Melanocyte of skin (primary cell): ENCODE measurements around the gene SON. TPM values are rescaled to one million over a fixed set of nuclear protein-coding genes. Genes with fewer than 3 reads are reported as not detected.

Experiments
- total RNA-seq, 2 donors: library from RNA; depleted of rRNA; stranded (reverse); fragments of >200 nt; gene quantifications; 2 replicates each; pipeline ENCODE4 v1.2.3, GENCODE V29; 2012

SON gene, protein sequence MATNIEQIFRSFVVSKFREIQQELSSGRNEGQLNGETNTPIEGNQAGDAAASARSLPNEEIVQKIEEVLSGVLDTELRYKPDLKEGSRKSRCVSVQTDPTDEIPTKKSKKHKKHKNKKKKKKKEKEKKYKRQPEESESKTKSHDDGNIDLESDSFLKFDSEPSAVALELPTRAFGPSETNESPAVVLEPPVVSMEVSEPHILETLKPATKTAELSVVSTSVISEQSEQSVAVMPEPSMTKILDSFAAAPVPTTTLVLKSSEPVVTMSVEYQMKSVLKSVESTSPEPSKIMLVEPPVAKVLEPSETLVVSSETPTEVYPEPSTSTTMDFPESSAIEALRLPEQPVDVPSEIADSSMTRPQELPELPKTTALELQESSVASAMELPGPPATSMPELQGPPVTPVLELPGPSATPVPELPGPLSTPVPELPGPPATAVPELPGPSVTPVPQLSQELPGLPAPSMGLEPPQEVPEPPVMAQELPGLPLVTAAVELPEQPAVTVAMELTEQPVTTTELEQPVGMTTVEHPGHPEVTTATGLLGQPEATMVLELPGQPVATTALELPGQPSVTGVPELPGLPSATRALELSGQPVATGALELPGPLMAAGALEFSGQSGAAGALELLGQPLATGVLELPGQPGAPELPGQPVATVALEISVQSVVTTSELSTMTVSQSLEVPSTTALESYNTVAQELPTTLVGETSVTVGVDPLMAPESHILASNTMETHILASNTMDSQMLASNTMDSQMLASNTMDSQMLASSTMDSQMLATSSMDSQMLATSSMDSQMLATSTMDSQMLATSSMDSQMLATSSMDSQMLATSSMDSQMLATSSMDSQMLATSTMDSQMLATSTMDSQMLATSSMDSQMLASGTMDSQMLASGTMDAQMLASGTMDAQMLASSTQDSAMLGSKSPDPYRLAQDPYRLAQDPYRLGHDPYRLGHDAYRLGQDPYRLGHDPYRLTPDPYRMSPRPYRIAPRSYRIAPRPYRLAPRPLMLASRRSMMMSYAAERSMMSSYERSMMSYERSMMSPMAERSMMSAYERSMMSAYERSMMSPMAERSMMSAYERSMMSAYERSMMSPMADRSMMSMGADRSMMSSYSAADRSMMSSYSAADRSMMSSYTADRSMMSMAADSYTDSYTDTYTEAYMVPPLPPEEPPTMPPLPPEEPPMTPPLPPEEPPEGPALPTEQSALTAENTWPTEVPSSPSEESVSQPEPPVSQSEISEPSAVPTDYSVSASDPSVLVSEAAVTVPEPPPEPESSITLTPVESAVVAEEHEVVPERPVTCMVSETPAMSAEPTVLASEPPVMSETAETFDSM (N-terminal part only)
- 100 to 1,000 TPM; 110 to 122 TPM for total RNA-seq

DNA sequence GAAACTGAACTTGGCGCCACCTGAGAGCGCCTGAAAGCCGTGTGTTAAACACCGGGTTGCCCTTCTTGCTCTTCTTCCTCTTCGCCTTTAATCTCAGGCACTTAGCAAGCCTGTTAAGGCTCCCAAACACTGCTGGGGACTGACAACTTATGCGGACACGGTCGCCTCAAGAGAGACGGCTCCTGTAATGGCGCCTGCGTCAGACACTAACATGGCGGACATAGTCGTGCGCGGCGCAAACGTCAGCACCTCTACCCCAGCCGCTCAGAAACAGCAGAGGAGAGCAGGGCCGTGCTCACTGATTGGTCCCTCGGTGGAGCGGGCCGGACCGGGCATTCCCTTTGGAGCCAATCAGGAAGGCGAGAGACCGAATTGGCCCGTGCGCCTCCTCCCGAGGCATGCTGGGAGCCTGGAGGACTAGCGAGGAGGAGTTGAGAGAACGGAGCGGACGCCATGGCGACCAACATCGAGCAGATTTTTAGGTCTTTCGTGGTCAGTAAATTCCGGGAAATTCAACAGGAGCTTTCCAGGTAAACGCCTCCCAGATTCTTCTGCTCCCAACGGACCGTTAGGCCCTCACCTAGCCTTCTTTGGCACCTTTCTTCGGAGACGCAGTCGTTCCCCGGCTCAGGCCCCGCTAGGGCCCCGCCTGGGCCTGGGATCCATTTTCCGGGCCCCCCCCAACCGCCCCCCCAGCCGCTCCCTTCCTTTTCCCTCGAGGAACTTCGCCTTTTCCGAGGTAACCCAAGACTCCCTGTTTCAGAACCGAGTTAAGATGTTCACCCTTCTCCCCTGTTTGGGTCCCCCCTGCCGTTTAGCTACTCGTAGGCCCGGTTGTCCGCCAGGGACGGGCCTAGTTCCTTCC is at the start of gene SON:
Gene SON, plus strand, starts transcription at position 399 of the 865 bp plus-strand sequence. Its CDS starts 55 bp downstream, at position 454.

DNA sequence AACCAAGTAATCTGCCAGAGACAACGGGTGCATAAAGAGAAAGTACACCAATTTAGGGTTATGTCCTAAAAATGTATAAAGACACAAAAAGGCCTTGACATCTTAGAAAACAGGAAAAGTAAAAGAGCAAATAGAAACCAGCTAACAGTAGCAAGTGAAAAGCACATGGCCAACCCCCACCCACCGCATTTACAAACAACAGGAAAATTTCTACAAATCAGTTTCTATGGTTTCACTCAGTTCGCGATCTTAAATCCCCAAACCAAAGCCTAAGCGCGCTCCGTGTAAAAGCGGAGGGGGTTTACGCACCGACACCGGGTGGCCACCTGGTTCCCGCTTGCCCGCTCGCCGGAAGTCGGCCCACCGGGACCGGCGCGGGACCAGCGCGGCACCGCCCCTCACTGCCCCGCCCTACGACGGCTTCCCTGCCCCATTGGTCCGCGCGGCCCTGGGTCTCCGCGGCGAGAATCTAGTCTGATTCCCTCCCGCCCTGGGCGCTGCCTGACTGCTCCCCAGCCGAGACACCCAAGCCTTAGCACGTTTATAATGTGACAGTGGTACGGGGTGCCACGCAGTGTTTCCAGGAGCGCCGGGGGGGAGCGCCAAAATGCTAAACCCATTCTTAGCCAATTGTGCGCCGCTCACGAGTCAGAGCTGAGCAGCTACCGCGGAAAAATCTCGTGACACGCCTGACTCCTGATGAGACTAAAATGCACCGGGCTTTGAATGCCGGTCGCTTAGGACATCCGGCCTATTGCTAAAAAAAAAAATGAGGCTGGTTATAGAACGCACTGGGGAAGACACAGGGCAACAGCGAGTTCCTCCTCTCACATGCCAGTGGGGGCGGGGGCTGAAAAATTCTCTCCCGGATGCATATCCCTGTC is 840 bp upstream of the SON start, which contains the start of gene GART:
Gene GART, minus strand, starts transcription at position 362 of the 884 bp plus-strand sequence. CDS start 2,802 bp downstream, outside the sequence.

DNA sequence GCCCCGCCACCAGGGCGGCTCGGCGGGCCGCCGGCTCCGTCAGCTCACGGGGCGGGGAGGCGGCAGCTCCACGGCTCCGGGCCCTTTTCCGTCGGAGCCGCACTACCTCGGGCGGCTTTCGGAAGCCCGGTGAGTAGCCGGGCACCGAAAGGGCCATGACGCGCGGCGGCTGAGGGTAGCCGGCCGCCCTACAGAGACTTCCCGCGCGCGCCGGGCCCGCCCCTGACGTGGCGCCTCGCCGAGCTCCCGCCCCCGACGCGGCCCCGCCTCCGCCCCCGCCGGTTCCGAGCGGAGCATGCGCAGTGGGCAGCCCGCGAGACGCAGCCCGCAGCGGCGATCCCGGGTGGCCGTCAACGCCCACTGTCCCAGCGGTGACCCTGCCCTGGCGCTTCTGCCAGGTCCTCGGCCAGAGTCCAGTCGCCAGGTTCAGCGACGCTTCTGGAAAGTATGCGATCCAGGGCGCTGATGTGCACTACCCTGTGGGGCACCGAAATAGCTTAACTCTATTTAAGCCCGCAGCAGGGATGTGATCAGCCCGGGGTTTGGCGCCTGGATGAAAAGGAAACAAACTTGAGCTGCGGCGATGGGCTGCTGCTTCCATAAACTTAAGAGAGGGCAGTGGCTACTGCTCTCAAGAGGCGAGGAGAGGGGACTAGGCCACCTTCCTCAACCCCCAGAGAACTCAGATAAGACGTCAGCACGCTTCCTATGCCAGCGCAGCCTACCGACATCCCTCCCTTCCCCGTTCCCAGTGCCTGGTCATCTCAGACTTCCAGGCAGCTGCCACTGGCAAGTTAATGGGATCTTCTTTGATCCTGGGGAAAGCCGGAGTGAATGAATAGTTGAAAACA is 45.9 kb downstream of the SON start, which contains the start of gene DONSON:
Gene DONSON, minus strand, starts transcription at position 200 of the 851 bp plus-strand sequence. Its CDS starts 43 bp downstream, at position 157.

Other genes starting within 250 kb of the SON start
- gene IFNAR1, start 218.1 kb upstream of the SON start, total RNA-seq = 10 to 100 TPM; 12.0 to 13.1 TPM
- 10 to 100 TPM; 40.6 to 64.6 TPM for gene IFNGR2, start 139.6 kb upstream of the SON start, total RNA-seq
- gene TMEM50B, start 63.1 kb upstream of the SON start, total RNA-seq = 10 to 100 TPM; 20.3 to 22.3 TPM
- gene DNAJC28, start 51.3 kb upstream of the SON start, total RNA-seq = 1 to 10 TPM in 1 of 2 donors, under 1 TPM in 1; 1.00 to 4.5 TPM
- gene GART, start 921 bp upstream of the SON start, total RNA-seq = 100 to 1,000 TPM in 1 of 2 donors, 10 to 100 TPM in 1; 87.1 to 143 TPM
- 10 to 100 TPM; 22.4 to 52.9 TPM for gene DONSON, start 45.6 kb downstream of the SON start, total RNA-seq
- 10 to 100 TPM; 14.1 to 14.3 TPM for gene CRYZL1, start 98.7 kb downstream of the SON start, total RNA-seq
- 10 to 100 TPM; 16.2 to 23.0 TPM for gene ITSN1, start 99.5 kb downstream of the SON start, total RNA-seq